Hepatocyte (in vitro differentiated cells): ENCODE results near the gene SCAMP3. TPM values are rescaled to one million over a fixed set of nuclear protein-coding genes. Genes with fewer than 3 reads are reported as not detected.

ENCODE experiments used
- DNase-seq: peaks from one replicate; pipeline ENCODE4 v3.0.0-alpha.2; 2016; ENCODE audit warnings: low spot score
- H2AFZ ChIP-seq: fragments of 200-600 bp; sonication (generic); 2 replicates; pipeline ENCODE4 v1.6.0; 2016; ENCODE audit warnings: antibody characterized with exemption, mild to moderate bottlenecking
- H3K27ac ChIP-seq: fragments of 200-600 bp; sonication (generic); 2 replicates; pipeline ENCODE4 v1.5.1; 2016; ENCODE audit warnings: mild to moderate bottlenecking
- H3K27me3 ChIP-seq: fragments of 200-600 bp; sonication (generic); 2 replicates; pipeline ENCODE4 v1.6.1; 2016
- H3K36me3 ChIP-seq: fragments of 200-600 bp; sonication (generic); replicated peaks from 2 replicates; pipeline ENCODE4 v1.5.1; 2016; ENCODE audit warnings: low read depth; ENCODE audit not compliant: insufficient read depth
- H3K4me1 ChIP-seq: fragments of 200-600 bp; sonication (generic); 2 replicates; pipeline ENCODE4 v1.5.1; 2016; ENCODE audit warnings: mild to moderate bottlenecking, moderate library complexity; ENCODE audit not compliant: insufficient read depth
- H3K4me2 ChIP-seq: fragments of 200-600 bp; sonication (generic); 2 replicates; pipeline ENCODE4 v1.6.0; 2016
- H3K4me3 ChIP-seq: fragments of 200-600 bp; sonication (generic); 2 replicates; pipeline ENCODE4 v1.5.1; 2016; ENCODE audit warnings: mild to moderate bottlenecking
- H3K79me2 ChIP-seq: fragments of 200-600 bp; sonication (generic); 2 replicates; pipeline ENCODE4 v1.6.0; 2017; ENCODE audit warnings: mild to moderate bottlenecking
- H3K9me2 ChIP-seq: fragments of 200-600 bp; sonication (generic); replicated peaks from 2 replicates; pipeline ENCODE4 v1.6.0; 2017; ENCODE audit warnings: mild to moderate bottlenecking; ENCODE audit not compliant: insufficient read depth
- H3K9me3 ChIP-seq: fragments of 200-600 bp; sonication (generic); 2 replicates; pipeline ENCODE4 v1.5.1; 2016; ENCODE audit warnings: low read depth, mild to moderate bottlenecking
- H4K20me1 ChIP-seq: fragments of 200-600 bp; sonication (generic); 2 replicates; pipeline ENCODE4 v1.6.0; 2016; ENCODE audit warnings: mild to moderate bottlenecking; ENCODE audit not compliant: insufficient read depth, poor library complexity, severe bottlenecking
- EZH2 ChIP-seq: fragments of 200-600 bp; sonication (generic); IDR thresholded peaks from 2 replicates; pipeline ENCODE4 v1.6.1; 2016; ENCODE audit warnings: antibody characterized with exemption, mild to moderate bottlenecking, borderline replicate concordance
- EZH2phosphoT487 ChIP-seq: fragments of 200-600 bp; sonication (generic); IDR thresholded peaks from one replicate; pipeline ENCODE4 v1.6.1; 2018; ENCODE audit warnings: antibody characterized with exemption, mild to moderate bottlenecking, low read depth, moderate library complexity; ENCODE audit not compliant: unreplicated experiment, severe bottlenecking
- WGBS: methylation state at CpG from one replicate; pipeline ENCODE4 v1.1.6; 2016; ENCODE audit warnings: low lambda C conversion rate; ENCODE audit errors: missing lambda C conversion rate; 5-methylcytosine and 5-hydroxymethylcytosine counted together
- polyA plus RNA-seq: library from polyadenylated mRNA; unstranded; fragments of >200 nt; fragmentation: Nextera tagmentation; extraction: Ambion mirVana; gene quantifications from 2 replicates; pipeline ENCODE4 v1.2.1, GENCODE V29; 2016
- total RNA-seq: library from RNA; depleted of rRNA; stranded (reverse); fragments of >200 nt; gene quantifications from 2 replicates; pipeline ENCODE4 v1.2.3, GENCODE V29; 2014
- TF ChIP-seq, protein P1 (sequence below): fragments of 200-600 bp; sonication (generic); IDR thresholded peaks from 2 replicates; pipeline ENCODE4 v1.5.1; 2016; ENCODE audit warnings: antibody characterized with exemption, mild to moderate bottlenecking; ENCODE audit not compliant: poor library complexity

The SCAMP3 gene
- total and polyA plus RNA-seq, 2 experiments from 2014 or later: 45.7 to 114 TPM

DNA sequence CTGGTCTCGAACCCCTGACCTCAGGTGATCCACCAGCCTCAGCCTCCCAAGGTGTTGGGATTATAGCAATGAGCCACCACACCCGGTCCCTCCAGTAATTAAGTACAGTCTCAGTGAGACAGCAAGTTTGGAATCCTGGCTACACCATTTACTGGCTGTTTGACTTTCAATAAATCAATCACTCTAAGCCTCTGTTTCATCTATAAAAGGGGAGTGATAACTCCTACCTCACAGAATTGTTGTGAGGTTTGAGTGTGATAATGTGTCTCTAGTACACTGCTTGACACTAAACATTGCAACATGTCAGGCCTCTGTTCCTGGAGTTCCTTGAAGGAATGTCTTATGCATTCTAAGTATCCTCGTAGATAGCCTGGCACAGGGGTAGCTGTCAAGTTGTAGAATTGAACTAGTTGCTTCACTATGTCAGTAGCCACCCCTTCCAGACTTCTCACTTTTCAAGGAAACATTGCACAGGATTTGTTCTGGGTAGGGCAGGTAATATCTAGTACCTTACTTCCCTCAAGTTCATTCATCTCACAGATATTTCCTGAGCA lies 19.3 kb downstream of the SCAMP3 start:
- no peaks in the 10 kb centered on the region for H3K9me3 ChIP-seq
- 38% methylated on average over 3 of the region's 3 CpGs for WGBS
- no peaks in the 10 kb centered on the region for H3K36me3 ChIP-seq
- peak overlapping the region; percentile 84 for H3K4me2 ChIP-seq
- no peak overlapping the region for H2AFZ ChIP-seq
- no peak for DNase-seq
- H3K27ac ChIP-seq: peak overlapping the region; percentile 75
- peaks cover 15% of the 10 kb centered on the region for H3K4me1 ChIP-seq
- H3K27me3 ChIP-seq: no peaks in the 10 kb centered on the region
- no peak for TF ChIP-seq EZH2phosphoT487
- TF ChIP-seq, protein P1, sequence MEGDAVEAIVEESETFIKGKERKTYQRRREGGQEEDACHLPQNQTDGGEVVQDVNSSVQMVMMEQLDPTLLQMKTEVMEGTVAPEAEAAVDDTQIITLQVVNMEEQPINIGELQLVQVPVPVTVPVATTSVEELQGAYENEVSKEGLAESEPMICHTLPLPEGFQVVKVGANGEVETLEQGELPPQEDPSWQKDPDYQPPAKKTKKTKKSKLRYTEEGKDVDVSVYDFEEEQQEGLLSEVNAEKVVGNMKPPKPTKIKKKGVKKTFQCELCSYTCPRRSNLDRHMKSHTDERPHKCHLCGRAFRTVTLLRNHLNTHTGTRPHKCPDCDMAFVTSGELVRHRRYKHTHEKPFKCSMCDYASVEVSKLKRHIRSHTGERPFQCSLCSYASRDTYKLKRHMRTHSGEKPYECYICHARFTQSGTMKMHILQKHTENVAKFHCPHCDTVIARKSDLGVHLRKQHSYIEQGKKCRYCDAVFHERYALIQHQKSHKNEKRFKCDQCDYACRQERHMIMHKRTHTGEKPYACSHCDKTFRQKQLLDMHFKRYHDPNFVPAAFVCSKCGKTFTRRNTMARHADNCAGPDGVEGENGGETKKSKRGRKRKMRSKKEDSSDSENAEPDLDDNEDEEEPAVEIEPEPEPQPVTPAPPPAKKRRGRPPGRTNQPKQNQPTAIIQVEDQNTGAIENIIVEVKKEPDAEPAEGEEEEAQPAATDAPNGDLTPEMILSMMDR: no peak
- no peak for TF ChIP-seq EZH2
- H4K20me1 ChIP-seq: no peaks in the 10 kb centered on the region
- H3K4me3 ChIP-seq: no peak overlapping the region
- peaks cover 11% of the 10 kb centered on the region for H3K79me2 ChIP-seq
- no peaks in the 10 kb centered on the region for H3K9me2 ChIP-seq

DNA sequence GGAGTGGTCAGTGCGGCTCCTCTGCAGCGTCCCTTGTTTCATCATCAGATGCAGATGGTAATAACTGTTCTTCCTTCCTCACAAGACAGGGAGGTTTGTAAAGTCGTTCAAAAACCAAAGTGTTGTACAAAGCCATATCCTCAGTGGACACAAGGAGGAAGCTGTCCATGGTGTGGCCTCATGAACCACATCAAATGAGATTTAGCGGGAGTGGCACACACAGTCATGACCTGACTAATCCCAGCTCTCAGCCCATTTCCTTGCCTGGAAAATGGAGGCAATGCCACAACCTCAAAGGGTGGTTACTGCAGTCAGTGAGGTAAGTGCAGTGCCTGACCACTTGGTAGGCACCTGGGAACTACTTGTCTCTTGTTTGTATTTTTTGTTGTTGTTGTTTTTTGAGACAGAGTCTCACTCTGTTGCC lies 20.3 kb downstream of the SCAMP3 start:
- Histone ChIP-seq H3K27me3 (no peaks in the 10 kb centered on the region), H3K9me2 (no peaks in the 10 kb centered on the region), H3K4me1 (peaks cover 15% of the 10 kb centered on the region), H3K9me3 (no peaks in the 10 kb centered on the region), H3K4me2 (no peak overlapping the region), H2AFZ (no peak overlapping the region), H3K4me3 (no peak overlapping the region), H3K27ac (no peak overlapping the region), H3K79me2 (peaks cover 11% of the 10 kb centered on the region), H4K20me1 (no peaks in the 10 kb centered on the region), H3K36me3 (no peaks in the 10 kb centered on the region)
- no peak for DNase-seq
- TF ChIP-seq, protein P1: no peak
- TF ChIP-seq EZH2phosphoT487: no peak
- TF ChIP-seq EZH2: no peak
- 89% methylated on average over 4 of the region's 4 CpGs for WGBS

DNA sequence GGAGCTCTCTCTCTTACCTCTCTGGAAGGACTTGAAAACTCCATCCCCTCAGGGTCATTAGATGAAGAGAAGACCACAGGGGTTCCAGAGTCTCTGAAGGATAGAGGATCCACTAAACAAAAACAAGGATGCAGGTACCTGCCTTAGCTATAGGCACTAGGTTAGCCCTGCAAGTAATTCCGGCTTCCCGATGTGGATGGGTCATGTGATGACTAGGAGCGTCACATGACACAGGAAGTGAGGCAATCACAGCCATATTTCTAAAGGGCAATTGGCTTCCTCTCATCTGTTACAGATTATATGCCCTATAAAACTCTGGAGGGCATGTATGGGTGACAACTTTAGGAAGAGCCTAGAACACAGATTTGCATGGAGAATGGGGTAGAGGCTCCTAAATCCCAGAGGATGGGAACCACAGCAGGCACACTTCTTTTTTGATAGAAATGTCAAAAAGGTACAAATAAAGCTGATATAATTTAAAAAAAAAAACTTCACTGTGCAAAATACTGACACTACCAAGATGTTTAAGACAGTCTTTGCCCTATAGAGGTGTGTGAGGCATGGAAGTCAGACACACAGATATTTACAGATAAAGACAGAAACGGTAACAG lies 21.0 kb downstream of the SCAMP3 start:
- no peaks in the 10 kb centered on the region for H3K9me3 ChIP-seq
- no peaks in the 10 kb centered on the region for H3K9me2 ChIP-seq
- peak; percentile 87 for DNase-seq
- no peaks in the 10 kb centered on the region for H3K27me3 ChIP-seq
- no peak for TF ChIP-seq EZH2phosphoT487
- TF ChIP-seq EZH2: no peak
- TF ChIP-seq, protein P1: no peak
- peak overlapping the region; percentile 29 for H2AFZ ChIP-seq
- H3K27ac ChIP-seq: no peak overlapping the region
- peaks cover 15% of the 10 kb centered on the region for H3K4me1 ChIP-seq
- H3K4me3 ChIP-seq: peak overlapping the region; percentile 30
- peaks cover 11% of the 10 kb centered on the region for H3K79me2 ChIP-seq
- H3K4me2 ChIP-seq: peak overlapping the region; percentile 76
- WGBS: 21% methylated on average over 4 of the region's 4 CpGs
- no peaks in the 10 kb centered on the region for H3K36me3 ChIP-seq
- no peaks in the 10 kb centered on the region for H4K20me1 ChIP-seq
